ENCODE data around the gene OR4N2.

GRCh38 chr14:19873178-19873577 lies 69.6 kb downstream of the OR4N2 start:
- no peak for TF ChIP-seq CTCF (IDR thresholded peaks at IDR 0.05)
- TF ChIP-seq EP300 (IDR thresholded peaks at IDR 0.05) = no peak
- TF ChIP-seq POLR2A (IDR thresholded peaks at IDR 0.05) = no peak

Data from suprapubic skin (tissue), 3 donors.